ENCODE data around the gene SULF2. TPM values are rescaled to one million over a fixed set of nuclear protein-coding genes. Genes with fewer than 3 reads are reported as not detected.

The SULF2 gene
- total RNA-seq, 2 experiments from 2014 or later: 0.96 to 1.3 TPM

DNA sequence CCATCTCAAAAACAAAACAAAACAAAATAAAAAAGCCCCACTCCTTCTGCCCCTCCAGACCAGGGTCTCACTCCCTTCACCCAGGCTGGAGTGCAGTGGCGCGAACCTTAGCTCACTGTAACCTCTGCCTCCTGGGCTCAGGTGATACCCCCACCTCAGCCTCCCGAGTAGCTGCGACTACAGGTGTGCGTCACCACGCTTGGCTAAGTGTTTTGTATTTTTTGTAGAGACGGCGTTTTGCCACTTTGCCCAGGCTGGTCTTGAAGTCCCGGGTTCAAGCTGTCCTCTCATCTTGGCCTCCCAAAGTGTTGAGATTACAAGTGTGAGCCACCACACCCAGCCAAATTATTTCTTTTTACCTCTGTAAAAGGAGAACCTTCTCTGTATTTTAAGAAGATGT, 173.5 kb downstream of the SULF2 start:
- intact Hi-C loops (cut with micrococcal nuclease): loop anchor here (5.0 kb wide), 2 partner anchors 34 to 254 kb away; partner anchors contain the start of gene ZMYND8
- H3K4me3 Mint-ChIP-seq: no peak overlapping the region
- H3K27ac Mint-ChIP-seq: peak overlapping the region; percentile 96
- peaks cover 78% of the 10 kb centered on the region for H3K4me1 Mint-ChIP-seq (ENCODE audit: low read depth)
- H3K9me3 Mint-ChIP-seq: no peaks in the 10 kb centered on the region
- H3K36me3 Mint-ChIP-seq (ENCODE audit: low read depth): peaks cover 18% of the 10 kb centered on the region
- no peak for DNase-seq
- H3K27me3 Mint-ChIP-seq (ENCODE audit: low read depth): no peaks in the 10 kb centered on the region
- CTCF ChIA-PET: interaction anchor here (1.0 to 2.8 kb wide), 2 partner anchors 11 to 228 kb away, joined by 3 to 10 read pairs; no protein-coding TSS in a partner anchor

DNA sequence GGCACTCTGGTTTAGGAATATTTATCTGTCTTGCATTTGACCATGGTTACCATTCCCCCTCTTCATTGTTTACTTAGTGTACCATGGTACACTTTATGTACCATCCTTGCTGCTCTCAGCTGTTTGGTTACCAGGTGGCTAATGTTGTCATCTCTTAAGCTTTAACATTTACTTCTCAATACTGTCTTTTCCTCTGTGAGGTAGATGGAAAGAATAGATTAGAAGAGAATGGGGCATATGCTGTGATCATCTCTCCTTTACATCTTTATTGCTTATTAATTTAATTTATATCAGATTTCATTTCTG, 174.4 kb downstream of the SULF2 start:
- Mint-ChIP-seq H3K4me1 (ENCODE audit: low read depth) (peaks cover 81% of the 10 kb centered on the region), H3K36me3 (ENCODE audit: low read depth) (peaks cover 13% of the 10 kb centered on the region)

GRCh38 chr20:47610247-47610944, 174.9 kb downstream of the SULF2 start:
- CTCF ChIA-PET: interaction anchor here (0.6 to 2.9 kb wide), 7 partner anchors 11 to 226 kb away, joined by 3 to 9 read pairs (median 3); no protein-coding TSS in a partner anchor
- Mint-ChIP-seq H3K36me3 (ENCODE audit: low read depth) (peaks cover 13% of the 10 kb centered on the region), H3K27ac (peak overlapping the region; percentile 96), H3K27me3 (ENCODE audit: low read depth) (no peaks in the 10 kb centered on the region), H3K9me3 (no peaks in the 10 kb centered on the region), H3K4me1 (ENCODE audit: low read depth) (peaks cover 86% of the 10 kb centered on the region), H3K4me3 (peak overlapping the region; percentile 48)
- peak; percentile 97 for DNase-seq
- intact Hi-C loops (cut with micrococcal nuclease): loop anchor here (1.0 to 5.0 kb wide), 6 partner anchors 33 to 253 kb away; partner anchors contain the start of genes NCOA3 and ZMYND8

More for the DNA sequence above, 174.4 kb downstream of the SULF2 start:
- Mint-ChIP-seq H3K27ac (peak overlapping the region; percentile 96), H3K4me3 (peak overlapping the region; percentile 48), H3K9me3 (no peaks in the 10 kb centered on the region), H3K27me3 (ENCODE audit: low read depth) (no peaks in the 10 kb centered on the region)
- DNase-seq: no peak
- CTCF ChIA-PET: interaction anchor here (0.6 to 2.9 kb wide), 5 partner anchors 10 to 227 kb away, joined by 3 to 9 read pairs (median 3); no protein-coding TSS in a partner anchor
- intact Hi-C loops (cut with micrococcal nuclease): loop anchor here (1.0 to 5.0 kb wide), 6 partner anchors 34 to 254 kb away; partner anchors contain the start of genes NCOA3 and ZMYND8

DNA sequence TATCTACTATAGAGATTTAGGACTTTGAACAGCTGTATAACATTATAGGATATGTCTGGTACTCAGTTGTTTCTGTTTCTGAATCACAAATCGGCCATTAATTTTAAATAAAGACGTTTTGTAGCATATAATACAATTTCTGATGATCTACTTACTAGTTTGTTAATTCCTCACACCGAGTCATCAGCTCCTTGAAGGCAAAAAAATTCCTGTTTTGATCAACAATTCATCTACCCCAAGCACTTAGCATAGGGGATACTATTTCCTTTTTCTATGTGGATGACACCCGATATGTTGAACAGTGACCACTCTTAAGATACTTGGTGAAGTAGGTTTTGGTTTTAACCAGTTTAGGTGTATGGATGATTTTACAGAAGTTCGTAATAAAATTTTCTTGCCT, 176.3 kb downstream of the SULF2 start:
- Mint-ChIP-seq H3K4me1 (ENCODE audit: low read depth) (peaks cover 86% of the 10 kb centered on the region), H3K27ac (peak overlapping the region; percentile 82), H3K36me3 (ENCODE audit: low read depth) (peaks cover 15% of the 10 kb centered on the region), H3K27me3 (ENCODE audit: low read depth) (no peaks in the 10 kb centered on the region), H3K9me3 (no peaks in the 10 kb centered on the region), H3K4me3 (no peak overlapping the region)
- no peak for DNase-seq
- intact Hi-C loops (cut with micrococcal nuclease): no loop called here
- CTCF ChIA-PET: interaction anchor here (1.0 to 2.9 kb wide), 4 partner anchors 12 to 250 kb away, joined by 3 to 9 read pairs (median 4); no protein-coding TSS in a partner anchor

Data from activated naive CD4-positive, alpha-beta T cell treated with anti-CD3 and anti-CD28 coated beads for 36 hours (primary cell).